Measurements from ENCODE around the gene TMEM54. TPM values are rescaled to one million over a fixed set of nuclear protein-coding genes. Genes with fewer than 3 reads are reported as not detected.

TMEM54 gene
- total and polyA plus RNA-seq, 2 experiments from 2014 or later: 11.2 to 11.7 TPM

- no peaks in the 10 kb centered on the region for H3F3A ChIP-seq (replicated peaks; ENCODE audit: low read depth)
- H3K27me3 ChIP-seq (ENCODE audit: insufficient read depth): no peaks in the 10 kb centered on the region
- H3K4me1 Mint-ChIP-seq: no peaks in the 10 kb centered on the region
- peaks cover 22% of the 10 kb centered on the region for H3K36me3 Mint-ChIP-seq (ENCODE audit: low read depth)
- H3K9me3 Mint-ChIP-seq: no peaks in the 10 kb centered on the region
- H3K9me2 ChIP-seq (ENCODE audit: insufficient read depth): no peaks in the 10 kb centered on the region
- H2AFZ ChIP-seq: no peak overlapping the region
- H3K4me1 ChIP-seq (ENCODE audit: insufficient read depth): no peaks in the 10 kb centered on the region
- H3K4me3 Mint-ChIP-seq: no peak overlapping the region
- no peak for DNase-seq (ENCODE audit: low spot score)
- no peak overlapping the region for H3K27ac ChIP-seq (ENCODE audit: low read depth)
- TF ChIP-seq CTCF (conservative IDR thresholded peaks at IDR 0.05; ENCODE audit: low read depth in 2 of 2) (no peak), POLR2AphosphoS5 (IDR thresholded peaks at IDR 0.05; ENCODE audit: low read depth) (no peak), CREB1 (CRISPR knock-in tag; IDR thresholded peaks at IDR 0.05; ENCODE audit: low read depth) (no peak), STAT1 (IDR thresholded peaks at IDR 0.05; ENCODE audit: unreplicated experiment) (no peak), ETS1 (IDR thresholded peaks at IDR 0.05) (no peak), REST (IDR thresholded peaks at IDR 0.05; ENCODE audit: unreplicated experiment) (no peak), ZNF331 (CRISPR knock-in tag; IDR thresholded peaks at IDR 0.05; ENCODE audit: low read depth) (no peak), NANOG (IDR thresholded peaks at IDR 0.05; ENCODE audit: borderline replicate concordance) (no peak), JUNB (IDR thresholded peaks at IDR 0.05; ENCODE audit: unreplicated experiment) (no peak), ZNF462 (CRISPR knock-in tag; IDR thresholded peaks at IDR 0.05) (no peak), EZH2phosphoT487 (IDR thresholded peaks at IDR 0.05; ENCODE audit: unreplicated experiment) (no peak), ZNF114 (CRISPR knock-in tag; IDR thresholded peaks at IDR 0.05) (no peak), EZH2 (IDR thresholded peaks at IDR 0.05; ENCODE audit: low read depth, unreplicated experiment) (no peak)
- H3K4me2 ChIP-seq: no peak overlapping the region
- ATAC-seq: no peak
- H4K20me1 ChIP-seq (replicated peaks; ENCODE audit: insufficient read depth): peaks cover 14% of the 10 kb centered on the region; the same call in 1 of the 2 replicates
- no peaks in the 10 kb centered on the region for H3K79me2 ChIP-seq (replicated peaks; ENCODE audit: insufficient read depth)
- H3K4me3 ChIP-seq: no peak overlapping the region
- no peak overlapping the region for H3K27ac Mint-ChIP-seq
- no peaks in the 10 kb centered on the region for H3K27me3 Mint-ChIP-seq (ENCODE audit: insufficient read depth, low read depth, poor library complexity)
- H3K36me3 ChIP-seq (ENCODE audit: insufficient read depth): peaks cover 7% of the 10 kb centered on the region; the same call in 1 of the 2 replicates
These were observed 40.6 kb downstream of the TMEM54 start for GRCh38 chr1:32860566-32860965.
